ENCODE data around the gene SYNGR4.
"Not testable (repeated sequence)": the region's sequence is repeated elsewhere in the genome, so short reads cannot be mapped to it uniquely, and the experiment has no call there.

SYNGR4 gene

GRCh38 chr19:48371367-48371766 is 7.2 kb downstream of the SYNGR4 start:
- DNase-seq (ENCODE audit: low spot score) = no peak

- DNase-seq (ENCODE audit: low spot score) = not testable (repeated sequence)
Measured at GRCh38 chr19:48371771-48372170, 7.6 kb downstream of the SYNGR4 start.

- no peak for DNase-seq (ENCODE audit: low spot score)
Measured at GRCh38 chr19:48372904-48373303, 8.7 kb downstream of the SYNGR4 start.

- no peak for DNase-seq (ENCODE audit: low spot score)
Measured at GRCh38 chr19:48373567-48373966, 9.4 kb downstream of the SYNGR4 start.

DNA sequence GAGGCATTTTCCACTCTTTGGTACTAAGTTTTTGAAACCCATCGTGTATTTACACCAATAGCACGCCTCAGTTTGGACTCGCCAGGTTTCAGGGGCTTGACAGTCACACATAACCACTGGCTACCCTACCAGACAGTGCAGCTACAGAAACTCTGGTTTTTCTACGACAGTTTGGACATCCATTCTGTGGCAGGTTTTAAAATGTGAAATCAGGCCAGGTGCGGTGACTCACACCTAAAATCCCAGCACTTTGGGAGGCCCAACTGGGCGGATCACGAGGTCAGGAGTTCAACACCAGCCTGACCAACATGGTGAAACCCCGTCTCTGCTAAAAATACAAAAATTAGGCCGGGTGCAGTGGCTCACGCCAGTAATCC is 14.0 kb downstream of the SYNGR4 start:
- no peak for DNase-seq (ENCODE audit: low spot score)

DNA sequence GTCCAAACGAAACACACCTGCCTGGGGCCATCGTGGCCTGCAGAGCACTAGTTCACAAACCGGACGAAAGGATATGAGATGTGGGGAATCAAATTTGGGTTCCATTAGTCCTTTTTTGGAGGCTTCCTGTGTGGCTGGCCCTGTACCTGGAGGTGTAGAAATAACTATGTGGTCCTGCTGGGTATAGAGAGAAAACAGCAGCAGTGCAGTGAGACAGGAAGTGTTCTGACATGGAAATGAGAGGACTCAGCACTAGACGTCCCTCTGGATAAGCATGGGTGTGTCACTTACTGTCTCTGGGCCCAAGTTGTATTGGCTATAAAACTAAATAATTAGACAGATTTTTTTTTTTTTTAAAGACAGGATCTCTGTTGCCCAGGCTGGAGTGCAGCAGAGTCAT is 14.9 kb downstream of the SYNGR4 start:
- no peak for DNase-seq (ENCODE audit: low spot score)

DNA sequence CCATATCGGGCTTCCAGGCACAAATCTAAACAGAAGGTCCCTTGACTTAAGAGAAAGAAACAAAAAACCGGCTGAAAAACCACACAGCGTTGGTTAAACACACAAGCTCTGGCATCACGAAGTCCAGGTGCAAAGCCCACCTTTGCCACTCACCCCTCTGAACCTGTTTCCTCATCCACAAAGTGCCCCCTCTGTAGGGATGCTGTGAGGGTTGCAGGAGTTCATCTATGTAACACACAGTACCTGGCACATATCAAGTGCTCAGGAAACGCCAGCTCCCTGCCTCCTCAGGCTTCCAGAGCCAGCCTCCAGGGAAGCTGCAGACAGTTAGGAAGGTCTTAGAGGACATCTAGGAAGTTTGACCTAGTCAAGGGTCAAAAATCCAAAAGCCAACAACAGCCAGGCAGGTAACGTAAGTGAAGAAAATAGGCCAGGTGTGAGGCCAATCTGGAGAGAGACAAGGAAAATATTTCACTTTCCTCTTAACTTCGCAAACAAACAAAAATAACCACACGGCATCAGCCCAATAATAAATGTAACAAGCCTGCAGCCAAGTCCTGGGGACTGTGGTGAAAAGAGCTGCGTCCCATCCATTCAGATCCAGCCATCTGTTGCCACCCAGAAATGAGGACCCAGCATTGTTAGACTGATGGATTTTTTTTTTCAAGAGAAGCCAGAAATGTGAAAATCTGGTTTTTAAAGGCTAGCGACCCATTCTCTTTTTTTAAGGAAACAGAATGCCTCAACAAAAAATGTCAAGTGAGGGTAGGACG is 17.2 kb downstream of the SYNGR4 start:
- DNase-seq (ENCODE audit: low spot score) = no peak

GRCh38 chr19:48382286-48382685 is 18.1 kb downstream of the SYNGR4 start:
- no peak for DNase-seq (ENCODE audit: low spot score)

- no peak for DNase-seq (ENCODE audit: low spot score)
Measured at GRCh38 chr19:48385461-48386087, 21.4 kb downstream of the SYNGR4 start.

GRCh38 chr19:48386981-48387380 is 22.8 kb downstream of the SYNGR4 start:
- no peak for DNase-seq (ENCODE audit: low spot score)

GRCh38 chr19:48390188-48391099 is 26.3 kb downstream of the SYNGR4 start:
- peak; percentile 72 for DNase-seq (ENCODE audit: low spot score)

DNA sequence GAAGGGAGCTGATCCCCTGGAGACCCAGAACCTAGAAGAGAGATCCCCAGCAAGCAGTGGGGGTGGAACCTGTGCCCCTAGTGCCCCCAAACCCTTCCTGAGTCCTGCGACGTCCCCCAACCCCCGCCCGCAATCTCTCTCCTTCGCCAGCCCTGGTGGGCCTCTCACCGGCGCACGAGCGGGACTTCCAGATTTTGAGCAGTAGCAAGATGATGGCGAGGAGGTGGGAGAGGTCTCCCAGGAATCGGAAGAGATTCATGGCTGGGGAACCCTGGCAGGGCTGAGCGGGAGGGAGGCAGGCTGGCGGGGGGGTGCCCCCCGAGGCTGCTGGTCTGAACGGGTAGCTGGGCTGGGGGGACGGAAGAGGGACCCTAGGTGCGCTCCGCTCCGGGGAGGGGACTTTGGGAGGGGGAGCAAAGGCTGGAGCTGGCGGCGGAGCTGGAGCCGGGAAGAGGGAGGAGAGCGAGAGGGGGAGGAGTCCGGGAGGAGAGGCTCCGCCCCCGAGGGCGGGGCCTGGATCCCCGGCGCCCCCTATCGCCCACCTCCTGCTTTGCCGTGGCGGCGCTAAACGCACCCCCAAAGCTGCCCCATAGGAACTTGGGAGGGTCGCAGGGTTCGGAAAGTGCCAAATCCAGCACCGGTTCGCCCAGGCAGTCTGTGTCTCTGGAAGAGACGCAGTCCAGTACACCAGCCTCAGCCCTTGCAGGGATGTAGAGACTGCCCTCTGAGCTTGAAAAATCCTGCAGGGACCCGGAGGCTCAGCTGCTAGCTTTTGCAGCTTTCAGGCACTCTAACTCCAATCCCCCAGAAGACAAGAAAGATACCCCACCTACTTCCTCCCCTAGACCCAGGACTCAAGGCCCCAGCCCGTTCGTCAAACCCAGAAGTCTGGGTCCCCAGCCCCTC is 27.2 kb downstream of the SYNGR4 start, which contains the start of gene KDELR1:
KDELR1 (minus strand) TSS at position 452 of the 906 bp plus-strand sequence; CDS start at position 259, 193 bp downstream.
- peak; percentile 94 for DNase-seq (ENCODE audit: low spot score)

- not testable (repeated sequence) for DNase-seq (ENCODE audit: low spot score)
Measured at GRCh38 chr19:48392006-48392344, 27.8 kb downstream of the SYNGR4 start.

DNA sequence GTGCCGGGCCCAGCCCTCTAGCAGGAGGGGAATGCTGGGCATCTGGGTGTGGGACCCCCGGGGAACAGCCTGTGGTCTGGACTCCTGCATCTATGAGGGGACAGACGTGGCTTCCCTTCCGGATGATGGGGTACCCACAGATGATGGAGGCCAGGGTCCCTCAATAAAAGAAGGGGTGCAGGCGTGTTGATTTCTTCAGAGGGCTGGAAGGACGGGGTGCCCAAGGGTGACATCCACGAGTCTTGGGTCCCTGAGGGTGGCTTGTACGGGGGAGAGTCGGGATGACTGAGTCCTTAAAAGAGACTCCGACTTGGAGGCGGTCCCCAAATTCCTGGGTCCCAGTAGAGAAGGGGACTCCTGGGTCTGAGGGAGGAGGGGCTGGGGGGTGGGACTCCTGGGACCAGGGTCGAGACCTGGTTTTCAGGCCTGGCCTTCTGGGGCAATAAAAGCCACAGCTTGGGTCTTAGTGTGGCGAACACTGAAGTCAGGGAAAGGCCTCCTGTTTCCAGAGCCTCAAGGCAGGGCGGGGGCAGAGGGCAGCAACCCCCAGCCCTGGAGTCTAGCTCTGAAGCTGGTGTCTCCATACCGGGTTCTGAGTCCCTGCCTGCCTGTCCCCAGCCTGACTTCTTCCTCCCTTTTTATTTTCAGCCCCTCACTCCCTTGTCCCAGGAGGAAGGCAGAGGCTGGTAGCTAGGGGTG is 28.8 kb downstream of the SYNGR4 start:
- DNase-seq (ENCODE audit: low spot score) = no peak

- DNase-seq (ENCODE audit: low spot score) = peak; percentile 48
Measured at GRCh38 chr19:48393559-48394330, 29.6 kb downstream of the SYNGR4 start, which contains the start of gene GRIN2D. Gene GRIN2D, plus strand, starts transcription at chr19:48393668. Its CDS starts 4,725 bp downstream, at chr19:48398393.

- no peak for DNase-seq (ENCODE audit: low spot score)
Measured at GRCh38 chr19:48394331-48395169, 30.4 kb downstream of the SYNGR4 start.

- no peak for DNase-seq (ENCODE audit: low spot score)
Measured at GRCh38 chr19:48395170-48395455, 30.9 kb downstream of the SYNGR4 start.

DNA sequence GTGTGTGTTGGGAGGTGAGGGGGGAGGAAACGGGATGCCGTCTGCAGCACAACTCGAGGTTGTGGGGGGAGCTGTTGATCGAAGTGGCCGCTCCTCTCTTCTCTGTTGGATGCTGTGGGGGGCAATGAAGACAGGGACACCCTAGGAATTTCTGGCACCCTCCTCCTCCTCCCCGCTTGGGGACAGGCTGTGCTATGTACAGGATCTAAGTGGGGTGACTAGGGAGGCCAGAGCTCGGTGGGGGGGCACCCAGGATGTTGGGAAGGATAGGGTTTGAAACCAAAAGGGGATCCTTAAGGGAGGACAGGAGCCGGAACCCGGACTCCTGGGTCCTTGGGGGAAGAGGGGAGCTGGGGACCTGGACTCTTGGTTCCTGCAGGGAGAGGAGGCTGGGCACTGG is 31.3 kb downstream of the SYNGR4 start:
- DNase-seq (ENCODE audit: low spot score) = no peak
